Measurements from ENCODE around the gene TCF21. TPM values are rescaled to one million over a fixed set of nuclear protein-coding genes. Genes with fewer than 3 reads are reported as not detected.

The TCF21 gene
- total and polyA plus RNA-seq, 2 experiments from 2014 or later = 0.17 to 0.19 TPM

GRCh38 chr6:133894795-133895358 is 6.0 kb downstream of the TCF21 start:
- Mint-ChIP-seq H3K4me1 (peaks cover 44% of the 10 kb centered on the region), H3K27me3 (ENCODE audit: insufficient read depth, low read depth, poor library complexity) (peaks cover 77% of the 10 kb centered on the region), H3K9me3 (no peaks in the 10 kb centered on the region; the same call in 2 of the 3 replicates), H3K36me3 (ENCODE audit: low read depth) (no peaks in the 10 kb centered on the region), H3K27ac (no peak overlapping the region), H3K4me3 (peak overlapping the region; percentile 74; the same call in 2 of the 3 replicates)
- Histone ChIP-seq H3K79me2 (replicated peaks; ENCODE audit: insufficient read depth) (no peaks in the 10 kb centered on the region), H3K27ac (ENCODE audit: low read depth) (no peak overlapping the region), H3K9me2 (ENCODE audit: insufficient read depth) (no peaks in the 10 kb centered on the region), H3K27me3 (ENCODE audit: insufficient read depth) (peaks cover 94% of the 10 kb centered on the region), H3K4me2 (no peak overlapping the region), H3K4me1 (ENCODE audit: insufficient read depth) (peaks cover 57% of the 10 kb centered on the region), H3K36me3 (ENCODE audit: insufficient read depth) (no peaks in the 10 kb centered on the region; the same call in 1 of the 2 replicates), H4K20me1 (replicated peaks; ENCODE audit: insufficient read depth) (no peaks in the 10 kb centered on the region), H2AFZ (no peak overlapping the region), H3K4me3 (peak overlapping the region; percentile 68), H3F3A (replicated peaks; ENCODE audit: low read depth) (peaks cover 10% of the 10 kb centered on the region; the same call in 1 of the 2 replicates)
- ATAC-seq = no peak
- no peak for DNase-seq (ENCODE audit: low spot score)
- TF ChIP-seq ETS1 (IDR thresholded peaks at IDR 0.05) (no peak), POLR2AphosphoS5 (IDR thresholded peaks at IDR 0.05; ENCODE audit: low read depth) (no peak), CTCF (conservative IDR thresholded peaks at IDR 0.05; ENCODE audit: low read depth in 2 of 2) (no peak), NANOG (IDR thresholded peaks at IDR 0.05; ENCODE audit: borderline replicate concordance) (no peak), CREB1 (CRISPR knock-in tag; IDR thresholded peaks at IDR 0.05; ENCODE audit: low read depth) (no peak), EZH2 (IDR thresholded peaks at IDR 0.05; ENCODE audit: low read depth, unreplicated experiment) (peak; percentile 52)

GRCh38 chr6:133895573-133896343 is 6.8 kb downstream of the TCF21 start:
- Mint-ChIP-seq H3K27ac (no peak overlapping the region), H3K9me3 (no peaks in the 10 kb centered on the region; the same call in 2 of the 3 replicates), H3K27me3 (ENCODE audit: insufficient read depth, low read depth, poor library complexity) (peaks cover 70% of the 10 kb centered on the region), H3K4me3 (peak overlapping the region; percentile 74), H3K36me3 (ENCODE audit: low read depth) (no peaks in the 10 kb centered on the region), H3K4me1 (peaks cover 37% of the 10 kb centered on the region)
- Histone ChIP-seq H3K27ac (ENCODE audit: low read depth) (no peak overlapping the region), H3K27me3 (ENCODE audit: insufficient read depth) (peaks cover 85% of the 10 kb centered on the region), H3F3A (replicated peaks; ENCODE audit: low read depth) (peaks cover 10% of the 10 kb centered on the region; the same call in 1 of the 2 replicates), H3K4me3 (peak overlapping the region; percentile 68), H4K20me1 (replicated peaks; ENCODE audit: insufficient read depth) (no peaks in the 10 kb centered on the region), H3K9me2 (ENCODE audit: insufficient read depth) (no peaks in the 10 kb centered on the region), H3K4me2 (peak overlapping the region; percentile 93), H3K79me2 (replicated peaks; ENCODE audit: insufficient read depth) (no peaks in the 10 kb centered on the region), H2AFZ (peak overlapping the region; percentile 94), H3K4me1 (ENCODE audit: insufficient read depth) (peaks cover 49% of the 10 kb centered on the region), H3K36me3 (ENCODE audit: insufficient read depth) (no peaks in the 10 kb centered on the region; the same call in 1 of the 2 replicates)
- TF ChIP-seq CTCF (conservative IDR thresholded peaks at IDR 0.05; ENCODE audit: low read depth in 2 of 2) (0 out of 4 replicates have a peak, but pooled peaks of 1 of the 2 experiments have one; percentile 18), EZH2phosphoT487 (IDR thresholded peaks at IDR 0.05; ENCODE audit: unreplicated experiment) (peak; percentile 76), ETS1 (IDR thresholded peaks at IDR 0.05) (no peak), EZH2 (IDR thresholded peaks at IDR 0.05; ENCODE audit: low read depth, unreplicated experiment) (peak; percentile 88)
- ATAC-seq (peak; percentile 53), DNase-seq (ENCODE audit: low spot score) (peak; percentile 74)

Data from GM23338 (cell line).